Smooth muscle cell (in vitro differentiated cells): ENCODE measurements around the gene SNAI3. TPM values are rescaled to one million over a fixed set of nuclear protein-coding genes. Genes with fewer than 3 reads are reported as not detected.

Experiments
- DNase-seq: peaks from one replicate; lab custom pipeline; 2025; ENCODE audit not compliant: unreplicated experiment; lab: John Stamatoyannopoulos, UW
- H2AFZ ChIP-seq: fragments of 200-600 bp; sonication (generic); 2 replicates; pipeline ENCODE4 v1.6.0; 2016; ENCODE audit warnings: antibody characterized with exemption, low read depth, mild to moderate bottlenecking
- H3F3A ChIP-seq: fragments of 200-600 bp; sonication (generic); 2 replicates; pipeline ENCODE4 v1.6.0; 2017; ENCODE audit warnings: antibody characterized with exemption, low read depth
- H3K27ac ChIP-seq: fragments of 200-600 bp; sonication (generic); 2 replicates; pipeline ENCODE4 v1.5.1; 2016; ENCODE audit warnings: low read depth, mild to moderate bottlenecking
- H3K27me3 ChIP-seq: fragments of 200-600 bp; sonication (generic); 2 replicates; pipeline ENCODE4 v1.6.1; 2016; ENCODE audit warnings: low read depth, mild to moderate bottlenecking
- H3K36me3 ChIP-seq: fragments of 200-600 bp; sonication (generic); 2 replicates; pipeline ENCODE4 v1.5.1; 2016; ENCODE audit warnings: low read depth
- H3K4me1 ChIP-seq: fragments of 200-600 bp; sonication (generic); 2 replicates; pipeline ENCODE4 v1.5.1; 2016; ENCODE audit warnings: low read depth
- H3K4me2 ChIP-seq: fragments of 200-600 bp; sonication (generic); 2 replicates; pipeline ENCODE4 v1.6.0; 2016; ENCODE audit warnings: mild to moderate bottlenecking
- H3K4me3 ChIP-seq: fragments of 200-600 bp; sonication (generic); 2 replicates; pipeline ENCODE4 v1.5.1; 2016; ENCODE audit warnings: mild to moderate bottlenecking
- H3K79me2 ChIP-seq: fragments of 200-600 bp; sonication (generic); 2 replicates; pipeline ENCODE4 v1.6.0; 2016; ENCODE audit warnings: low read depth, mild to moderate bottlenecking
- H3K9ac ChIP-seq: fragments of 200-600 bp; sonication (generic); 2 replicates; pipeline ENCODE4 v1.6.0; 2016; ENCODE audit warnings: low read depth
- H3K9me3 ChIP-seq: fragments of 200-600 bp; sonication (generic); replicated peaks from 2 replicates; pipeline ENCODE4 v1.5.1; 2016; ENCODE audit warnings: low read depth
- H4K20me1 ChIP-seq: fragments of 200-600 bp; sonication (generic); 2 replicates; pipeline ENCODE4 v1.6.0; 2016; ENCODE audit warnings: low read depth
- CTCF ChIP-seq: fragments of 200-600 bp; sonication (generic); IDR thresholded peaks from 2 replicates; pipeline ENCODE4 v1.5.1; 2017; ENCODE audit warnings: borderline replicate concordance, mild to moderate bottlenecking, antibody characterized with exemption; ENCODE audit not compliant: insufficient read depth, poor library complexity, severe bottlenecking
- WGBS: methylation state at CpG from one replicate; pipeline ENCODE4 v1.1.7; 2016; ENCODE audit warnings: low lambda C conversion rate; 5-methylcytosine and 5-hydroxymethylcytosine counted together
- polyA plus RNA-seq: library from polyadenylated mRNA; unstranded; fragments of >200 nt; fragmentation: Nextera tagmentation; extraction: Ambion mirVana; gene quantifications from 2 replicates; pipeline ENCODE4 v1.2.1, GENCODE V29; 2016
- total RNA-seq: library from RNA; depleted of rRNA; stranded (reverse); fragments of >200 nt; gene quantifications from 2 replicates; pipeline ENCODE4 v1.2.3, GENCODE V29; 2014

Gene SNAI3
- total RNA-seq (0.22 and 0.81 TPM in 2 replicates), polyA plus RNA-seq (1.4 and 3.3 TPM in 2 replicates)

GRCh38 chr16:88686439-88687253 lies at the start of gene SNAI3:
Gene SNAI3 (minus strand): TSS chr16:88686507. CDS start chr16:88686406, 101 bp downstream.
- WGBS: 22% methylated on average over 30 of the region's 65 CpGs
- TF ChIP-seq CTCF: no peak
- H2AFZ ChIP-seq: peak within 1 kb of the TSS; percentile 42
- H3K4me1 ChIP-seq: peaks cover 14% of the 10 kb centered on the region
- peak within 1 kb of the TSS; percentile 99 for H3K4me2 ChIP-seq
- no peak within 1 kb of the TSS for H3K9ac ChIP-seq
- H3K79me2 ChIP-seq: no peaks in the 10 kb centered on the region
- H3K9me3 ChIP-seq: no peaks in the 10 kb centered on the region
- peak within 1 kb of the TSS; percentile 67 for H3K4me3 ChIP-seq
- H3K27ac ChIP-seq: no peak within 1 kb of the TSS
- peak; percentile 36 for DNase-seq
- no peaks in the 10 kb centered on the region for H4K20me1 ChIP-seq
- no peaks in the 10 kb centered on the region for H3F3A ChIP-seq
- H3K36me3 ChIP-seq: no peaks in the 10 kb centered on the region
- H3K27me3 ChIP-seq: peaks cover 38% of the 10 kb centered on the region

- H3F3A ChIP-seq: no peaks in the 10 kb centered on the region
- H4K20me1 ChIP-seq: peaks cover 29% of the 10 kb centered on the region
- no peak overlapping the region for H3K9ac ChIP-seq
- no peak overlapping the region for H3K4me3 ChIP-seq
- no peak for TF ChIP-seq CTCF
- H3K9me3 ChIP-seq: no peaks in the 10 kb centered on the region
- WGBS: 98% methylated on average over 21 of the region's 21 CpGs
- H3K27ac ChIP-seq: no peak overlapping the region
- DNase-seq: no peak
- no peaks in the 10 kb centered on the region for H3K27me3 ChIP-seq
- no peaks in the 10 kb centered on the region for H3K4me1 ChIP-seq
- no peak overlapping the region for H3K4me2 ChIP-seq
- no peaks in the 10 kb centered on the region for H3K79me2 ChIP-seq
- H3K36me3 ChIP-seq: no peaks in the 10 kb centered on the region
- no peak overlapping the region for H2AFZ ChIP-seq
Observed at GRCh38 chr16:88736088-88736487, 49.8 kb upstream of the SNAI3 start.

- H3F3A ChIP-seq: no peaks in the 10 kb centered on the region
- no peak overlapping the region for H3K4me3 ChIP-seq
- DNase-seq: no peak
- H3K4me2 ChIP-seq: no peak overlapping the region
- H3K9ac ChIP-seq: no peak overlapping the region
- no peak overlapping the region for H3K27ac ChIP-seq
- no peaks in the 10 kb centered on the region for H3K4me1 ChIP-seq
- no peaks in the 10 kb centered on the region for H3K36me3 ChIP-seq
- H2AFZ ChIP-seq: no peak overlapping the region
- TF ChIP-seq CTCF: no peak
- peaks cover 29% of the 10 kb centered on the region for H4K20me1 ChIP-seq
- no peaks in the 10 kb centered on the region for H3K27me3 ChIP-seq
- WGBS: 96% methylated on average over 10 of the region's 10 CpGs
- H3K79me2 ChIP-seq: no peaks in the 10 kb centered on the region
- H3K9me3 ChIP-seq: no peaks in the 10 kb centered on the region
Observed at GRCh38 chr16:88735616-88736015, 49.3 kb upstream of the SNAI3 start.
